Fibroblast of peridontal ligament (primary cell): ENCODE measurements around the gene CTBP2.
A peak's percentile ranks its signal among the peaks of the same experiment; 100 is the strongest.

Source experiments
- DNase-seq: peaks from one replicate; pipeline ENCODE4 v3.0.0-alpha.2; 2010; ENCODE audit errors: extremely low read depth

The CTBP2 gene

DNA sequence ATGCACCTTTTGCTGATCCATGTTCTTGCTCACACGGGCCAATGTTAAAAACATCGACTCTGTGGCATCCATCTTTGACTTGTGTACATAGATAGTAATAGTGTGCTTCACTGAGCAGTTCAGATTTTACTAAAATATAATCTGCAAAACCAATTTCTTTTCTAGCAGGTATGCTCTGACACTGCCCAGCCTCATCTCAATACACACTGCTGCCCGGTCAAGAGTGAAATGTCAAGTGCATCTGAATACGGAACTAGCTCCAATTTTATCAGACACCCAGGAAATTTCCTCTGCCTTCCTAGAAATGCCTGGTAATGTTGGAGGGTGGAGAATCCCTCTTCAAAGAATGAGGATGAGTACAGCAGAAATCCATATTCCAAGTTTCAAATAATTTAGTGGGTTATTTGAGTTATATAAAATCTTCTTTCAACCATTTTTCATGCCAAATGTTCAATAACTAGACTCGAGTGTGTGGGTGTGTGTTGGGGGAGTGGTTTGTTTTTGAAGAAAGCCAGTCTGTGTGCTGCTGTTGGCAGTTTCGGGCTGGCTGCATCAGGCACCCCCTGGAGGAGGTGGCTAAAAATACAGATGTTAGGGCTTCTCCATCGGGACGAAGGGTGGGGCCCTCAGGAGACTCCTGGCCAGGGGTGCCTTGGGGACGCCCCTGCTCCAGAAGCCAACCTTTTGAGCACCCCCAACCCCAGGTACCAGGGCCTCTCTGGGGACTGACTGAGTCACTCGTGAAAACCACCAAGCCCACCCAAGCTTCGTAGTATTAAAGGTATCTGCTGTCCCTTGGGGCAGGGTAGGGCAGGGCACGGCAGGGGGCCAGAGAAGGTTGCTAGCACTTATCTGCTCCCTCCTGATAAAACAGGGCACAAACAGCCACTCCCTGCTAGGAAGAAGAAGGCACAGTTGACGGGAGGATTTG, 15.4 kb downstream of the CTBP2 start:
- DNase-seq = peak; percentile 48

DNA sequence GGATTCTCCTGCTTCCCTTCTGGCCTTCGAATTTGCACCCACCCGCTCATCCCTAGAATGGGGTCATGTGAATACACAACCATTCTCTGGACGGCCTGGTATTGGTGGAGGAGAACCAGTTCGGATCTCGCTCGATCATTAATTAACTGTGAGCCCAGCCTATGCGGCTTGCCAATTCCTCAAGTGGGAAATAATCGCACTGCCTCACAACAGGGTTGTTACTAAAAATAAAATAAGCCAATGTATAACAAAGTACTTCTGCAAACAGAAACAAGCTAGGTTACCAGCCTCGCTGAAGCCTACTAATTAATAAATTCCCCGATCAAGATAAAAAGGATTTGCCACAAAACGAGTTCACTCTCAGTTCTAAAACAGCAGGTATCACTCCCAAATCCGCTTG, 16.2 kb downstream of the CTBP2 start:
- DNase-seq = no peak

DNA sequence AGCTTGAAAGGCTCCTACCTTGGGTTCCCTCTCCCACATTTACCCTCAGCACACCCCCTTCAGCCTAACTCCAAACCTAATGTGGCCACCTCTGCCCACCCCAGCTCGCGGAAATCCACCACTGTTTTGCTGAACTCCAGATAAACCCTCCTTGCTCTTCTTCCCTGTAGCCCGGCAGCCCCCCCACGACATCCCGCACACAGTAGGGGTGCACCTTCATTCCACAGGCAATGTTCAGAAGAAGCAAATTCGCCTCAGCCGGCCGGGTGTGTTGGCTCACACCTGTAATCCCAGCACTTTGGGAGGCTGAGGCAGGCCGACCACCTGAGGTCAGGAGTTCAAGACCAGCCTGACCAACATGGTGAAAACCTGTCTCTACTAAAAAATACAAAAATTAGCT, 17.4 kb downstream of the CTBP2 start:
- DNase-seq = no peak

DNA sequence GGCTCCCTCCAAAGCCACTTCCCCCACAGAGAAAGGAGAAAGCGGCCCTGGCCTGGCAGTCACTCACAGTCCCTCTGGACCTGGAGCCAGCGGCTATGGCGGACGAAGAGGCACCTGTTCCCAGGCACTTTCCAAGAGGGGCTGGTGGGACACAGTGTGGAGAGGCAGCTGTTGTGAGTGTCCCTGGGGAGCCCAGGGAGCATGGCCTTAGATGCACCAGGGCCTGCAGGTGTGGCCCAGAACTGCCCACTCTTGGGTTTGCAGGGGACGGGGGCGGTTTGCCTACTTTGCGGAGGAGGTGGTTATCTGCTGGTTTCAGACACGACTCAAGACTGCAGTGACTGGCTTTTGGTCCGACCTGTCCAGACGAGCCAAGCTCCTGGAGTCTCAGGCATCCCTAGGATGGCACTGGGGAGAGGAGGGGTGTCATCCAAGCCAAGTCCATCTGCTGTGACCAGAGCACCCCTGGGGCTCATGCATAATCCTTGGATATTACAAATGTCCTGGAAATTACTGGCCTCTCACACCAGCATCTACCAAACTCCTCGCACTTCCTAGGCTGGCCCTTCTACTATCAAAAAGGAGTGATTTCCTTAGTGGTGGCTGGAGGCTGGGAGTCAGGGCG, 18.4 kb downstream of the CTBP2 start:
- no peak for DNase-seq

DNA sequence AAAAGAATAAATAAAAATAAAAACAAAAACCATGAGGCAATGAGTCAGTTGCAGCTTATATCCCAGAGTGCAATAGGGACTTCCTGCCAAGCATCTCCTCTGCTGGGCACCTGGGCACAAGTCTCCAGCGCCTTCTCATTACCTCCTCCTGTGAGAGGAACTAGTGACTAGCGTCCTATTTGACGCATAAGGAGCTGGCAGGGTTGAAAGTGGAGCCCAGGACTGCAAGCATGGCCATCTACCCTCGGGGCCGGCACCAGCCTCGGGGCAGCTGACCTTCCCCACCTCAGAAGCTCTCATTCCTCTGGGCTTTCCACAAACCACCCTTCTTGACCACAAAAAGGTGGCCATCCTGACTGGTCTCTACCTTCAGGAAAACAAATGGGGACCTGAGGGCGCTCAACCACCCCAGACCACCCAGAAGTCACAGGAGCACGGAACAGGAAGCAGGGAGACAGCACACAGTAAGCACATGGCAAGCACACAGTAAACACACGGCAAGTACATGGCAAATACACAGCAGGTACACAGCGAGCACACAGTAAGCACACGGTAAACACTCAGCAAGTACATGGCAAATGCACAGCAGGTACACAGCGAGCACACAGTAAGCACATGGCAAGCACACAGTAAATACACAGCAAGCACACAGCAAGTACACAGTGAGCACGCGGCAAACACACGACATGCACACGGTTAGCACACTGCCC, 19.1 kb downstream of the CTBP2 start:
- no peak for DNase-seq

DNA sequence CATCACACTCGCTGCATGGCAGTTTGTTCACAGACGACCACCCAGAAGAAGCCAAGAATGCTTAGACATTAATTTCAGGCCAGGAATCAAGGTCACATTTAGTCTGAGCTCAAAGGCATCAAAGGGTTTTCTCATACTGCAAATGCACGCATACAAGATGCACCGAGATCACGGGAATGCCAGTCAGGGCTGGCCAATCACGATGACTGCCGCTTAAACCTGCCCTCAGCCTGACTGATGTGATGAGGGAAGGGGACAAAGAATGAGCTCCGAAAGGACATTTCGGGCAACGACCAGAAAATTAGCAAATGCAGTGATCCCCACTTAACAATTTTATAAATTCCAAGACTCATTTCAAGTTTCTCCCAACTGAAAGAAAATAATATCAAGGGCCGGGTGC, 20.2 kb downstream of the CTBP2 start:
- no peak for DNase-seq

DNA sequence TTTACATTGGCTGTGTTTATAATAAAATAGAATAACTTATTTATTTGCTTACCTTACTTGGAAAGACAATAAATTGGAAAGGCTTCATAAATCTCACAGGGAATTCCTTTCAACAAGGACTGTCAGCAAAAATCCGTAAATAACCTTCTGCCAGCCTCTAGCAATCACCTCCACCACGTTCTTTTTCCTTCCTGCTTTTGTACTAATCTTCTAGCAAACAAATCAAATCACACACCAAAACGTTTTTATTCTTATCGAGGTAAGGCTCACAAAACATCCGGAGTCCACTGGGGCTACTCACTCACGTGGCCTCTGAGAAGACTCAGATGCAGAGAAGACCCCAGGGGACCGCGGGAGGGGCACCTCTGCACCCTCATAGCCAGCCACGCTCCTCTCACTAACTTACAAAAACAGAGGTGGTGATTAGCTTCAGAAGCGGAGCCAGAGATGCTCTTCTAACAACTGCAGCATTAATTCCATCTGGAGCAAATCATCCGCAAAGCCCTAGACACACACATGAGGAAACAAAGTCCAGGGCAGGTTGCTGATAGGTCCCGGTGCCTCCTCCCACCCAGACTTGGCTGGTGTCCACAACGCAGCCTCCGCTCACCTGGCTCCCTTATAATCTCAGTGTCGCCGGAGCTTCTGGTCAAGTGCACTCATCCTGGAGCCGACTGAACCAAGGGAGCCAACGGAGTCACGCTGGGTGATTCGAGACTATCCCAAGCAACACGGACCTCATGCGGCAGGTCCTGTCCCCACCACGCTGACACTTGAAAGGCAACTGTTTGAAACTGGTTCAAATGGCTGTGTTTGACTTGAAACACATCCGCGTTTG, 22.5 kb downstream of the CTBP2 start:
- no peak for DNase-seq

DNA sequence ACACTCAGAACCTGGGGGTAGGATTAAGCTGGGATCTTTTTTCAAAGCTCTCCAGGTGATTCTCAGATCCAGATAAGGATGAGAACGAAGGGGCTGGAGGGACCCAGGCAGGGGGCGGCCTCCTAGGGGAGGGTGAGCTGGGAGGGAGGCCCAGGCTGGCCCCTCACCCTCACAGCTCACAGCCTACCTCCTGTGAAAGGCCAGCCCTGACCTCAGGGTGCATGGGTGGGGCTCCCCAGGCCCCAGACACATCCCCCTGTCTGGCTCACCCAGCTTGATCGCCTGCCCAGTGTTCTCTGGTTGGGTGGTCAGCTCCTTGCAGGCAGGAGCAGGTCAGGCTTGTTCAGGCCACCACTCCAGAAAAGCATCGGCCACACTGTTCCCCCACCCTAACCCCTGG, 24.3 kb downstream of the CTBP2 start:
- DNase-seq = no peak

DNA sequence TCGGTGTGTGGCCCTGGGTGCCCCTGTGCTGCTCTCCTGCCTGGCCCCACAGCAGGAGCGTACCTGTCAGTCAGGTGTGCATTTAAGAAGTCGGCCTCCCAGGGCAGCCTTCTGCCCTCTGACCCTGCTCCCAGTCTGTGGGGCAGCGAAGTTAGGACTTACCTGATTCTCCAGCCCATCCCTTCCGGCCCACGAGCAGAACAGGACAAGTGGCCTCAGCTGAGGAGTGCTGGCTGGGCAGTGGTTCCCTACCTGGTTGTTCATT, 24.7 kb downstream of the CTBP2 start:
- no peak for DNase-seq

DNA sequence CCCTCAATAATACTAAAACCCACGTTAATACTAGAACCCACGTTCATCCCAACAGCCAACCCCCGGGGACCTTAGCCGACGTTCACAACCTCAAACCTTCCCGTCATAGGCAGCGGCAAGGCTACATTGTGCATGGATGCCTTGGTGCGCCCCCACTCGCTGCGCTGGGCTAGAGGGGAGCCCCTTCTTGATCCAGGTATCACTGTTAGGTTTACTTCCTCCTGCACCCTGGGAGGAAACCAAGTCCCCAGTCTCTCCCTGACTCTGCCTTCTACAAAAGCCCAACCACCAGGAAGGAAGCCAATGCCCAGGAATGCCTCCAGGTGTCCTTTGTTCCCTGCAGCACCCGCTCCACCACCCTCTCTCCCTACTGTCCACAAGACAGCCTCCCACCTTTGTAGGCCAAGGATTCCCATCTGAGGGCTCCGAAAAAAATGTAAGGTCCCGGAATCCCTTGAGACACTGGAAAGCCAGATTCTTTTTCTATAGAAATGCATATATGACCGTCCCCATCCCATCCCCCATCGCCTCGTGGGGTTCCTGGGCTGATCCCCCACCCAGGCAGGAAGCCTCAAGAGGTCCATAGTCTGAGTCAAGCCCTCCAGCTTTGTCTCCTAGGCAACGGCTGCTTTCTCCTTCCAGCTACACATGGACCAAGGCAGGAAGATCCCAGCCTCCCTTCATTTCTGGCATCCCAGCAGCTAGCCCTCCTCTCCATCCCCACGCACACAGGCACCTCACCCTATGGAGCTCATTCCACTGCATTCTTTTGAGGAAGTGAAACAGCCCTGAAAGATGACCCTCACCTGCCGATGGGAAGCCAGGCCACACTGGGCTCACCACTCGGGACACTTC, 25.2 kb downstream of the CTBP2 start:
- no peak for DNase-seq

DNA sequence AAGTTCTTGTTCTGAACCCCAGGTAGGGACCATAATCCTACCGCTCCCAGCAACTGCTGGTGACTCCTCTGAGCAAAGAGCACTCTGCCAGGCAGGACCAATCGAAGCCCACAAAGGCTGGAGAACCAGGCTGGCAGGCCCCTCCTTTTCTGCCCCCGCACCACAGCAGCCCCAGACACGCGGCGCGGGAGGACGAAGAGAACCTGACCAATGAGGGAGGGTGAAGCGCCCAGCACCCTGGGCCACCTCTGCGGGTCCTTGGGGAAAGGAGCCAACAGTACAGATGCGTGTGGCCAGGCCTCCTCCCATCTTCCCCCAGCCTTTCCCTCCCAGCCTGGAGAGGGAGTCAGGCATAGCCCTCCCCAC, 25.9 kb downstream of the CTBP2 start:
- no peak for DNase-seq

DNA sequence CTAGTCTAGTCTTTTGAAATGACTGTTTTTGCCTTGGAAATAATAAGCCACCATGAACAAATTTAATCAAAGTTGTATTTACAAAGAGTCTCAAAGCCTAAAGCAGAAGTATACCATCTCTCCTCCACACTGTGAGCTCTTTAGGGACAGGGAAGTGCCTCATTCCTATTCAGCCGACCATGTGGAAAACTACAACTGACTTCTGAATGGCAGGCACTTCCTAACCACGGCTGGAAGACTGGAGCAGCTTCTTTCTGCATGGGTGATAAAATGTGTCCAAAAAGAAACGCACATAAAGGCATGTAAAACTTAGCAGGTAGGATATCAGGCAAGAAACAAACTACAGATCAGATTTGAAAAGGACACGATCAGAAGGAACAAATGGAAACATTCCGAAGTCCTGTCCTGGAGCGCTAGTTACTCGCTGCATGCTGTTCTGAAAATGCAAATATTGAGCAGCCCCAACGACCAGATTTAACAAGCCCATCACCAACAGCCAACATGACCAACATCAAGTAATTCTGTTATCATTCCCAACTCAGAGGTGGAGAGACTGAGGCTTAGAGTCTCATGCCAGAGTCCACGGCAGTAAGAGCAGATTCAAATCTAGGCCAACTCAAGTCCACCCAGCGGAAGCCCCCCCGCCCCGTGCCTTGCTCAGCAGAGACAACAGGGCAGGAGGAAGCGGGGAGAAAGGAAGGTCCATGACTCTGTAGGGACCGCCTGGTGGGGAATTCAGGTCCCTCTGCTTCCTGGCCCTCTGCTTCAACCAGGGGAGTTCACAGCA, 26.5 kb downstream of the CTBP2 start:
- no peak for DNase-seq

DNA sequence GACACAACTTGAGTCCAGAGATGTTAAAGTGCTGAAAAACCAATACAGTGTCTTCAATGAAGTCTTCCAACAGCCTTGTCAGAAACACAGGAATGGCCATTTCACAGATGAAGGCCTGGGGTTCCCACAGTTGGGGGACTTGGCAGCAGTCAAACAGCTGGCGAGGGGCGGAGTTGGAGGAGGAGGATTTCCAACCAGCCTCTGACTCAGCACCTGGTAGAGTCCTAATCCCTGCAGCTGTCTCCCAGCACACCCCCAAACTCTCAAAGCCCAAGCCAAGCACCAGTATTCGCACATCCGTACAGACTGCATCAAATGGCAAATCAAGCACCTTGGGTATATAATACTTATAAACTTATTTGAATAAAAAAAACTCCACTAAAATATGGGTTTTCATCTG, 28.0 kb downstream of the CTBP2 start:
- no peak for DNase-seq

DNA sequence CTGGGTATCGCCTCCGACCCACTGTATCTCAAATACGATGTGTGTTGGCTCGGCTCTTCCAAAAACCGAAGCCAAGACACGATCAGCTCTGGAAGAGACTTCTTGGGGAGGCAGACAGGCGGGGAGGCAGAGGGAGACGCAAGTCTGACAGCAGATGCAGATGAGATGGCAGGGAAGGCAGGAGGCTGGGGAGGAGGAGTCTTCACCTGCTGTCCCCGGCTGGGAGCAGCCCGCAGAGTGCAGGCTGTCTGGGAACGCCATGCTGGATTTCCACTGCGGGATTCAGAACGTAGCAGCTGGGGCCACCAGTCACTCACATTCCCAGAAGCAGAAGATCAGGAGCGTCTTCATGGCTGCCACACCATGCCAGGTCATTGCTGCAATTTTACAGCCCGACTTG, 29.4 kb downstream of the CTBP2 start:
- no peak for DNase-seq

DNA sequence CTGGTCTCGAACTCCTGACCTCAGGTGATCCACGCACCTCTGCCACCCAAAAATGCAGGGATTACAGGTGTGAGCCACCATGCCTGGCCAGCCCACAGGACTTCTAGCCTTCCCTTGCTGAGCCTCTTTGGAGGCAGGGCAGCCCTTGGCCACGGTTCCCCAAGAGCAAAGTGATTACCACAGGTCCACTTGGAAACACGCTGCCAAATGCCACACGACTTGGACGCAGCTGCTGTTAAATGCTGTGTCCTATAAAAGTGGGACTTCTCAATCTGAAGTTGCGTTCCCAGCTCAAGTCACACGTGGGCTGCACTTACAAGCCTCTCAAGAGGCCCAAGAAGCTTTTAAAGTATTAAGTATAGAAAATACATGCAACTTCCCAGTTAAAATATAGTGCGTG, 30.1 kb downstream of the CTBP2 start:
- no peak for DNase-seq

DNA sequence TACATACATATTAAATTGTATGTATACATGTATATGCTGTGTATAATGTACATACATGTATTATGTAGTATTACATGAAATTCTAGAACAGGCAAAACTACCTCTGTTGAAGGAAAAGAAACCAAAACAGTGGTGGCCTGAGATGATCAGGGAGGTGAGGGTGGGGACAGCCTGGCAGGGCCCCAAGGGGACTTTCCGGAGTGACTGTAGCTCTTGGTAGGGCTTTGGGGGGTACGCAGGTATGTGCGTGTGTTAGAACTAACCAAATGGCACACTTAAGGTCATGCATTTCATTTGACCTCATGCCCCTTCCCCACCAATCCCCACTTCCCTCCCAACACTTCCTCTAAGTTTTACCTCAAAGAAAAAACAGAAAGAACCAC, 31.3 kb downstream of the CTBP2 start:
- no peak for DNase-seq

DNA sequence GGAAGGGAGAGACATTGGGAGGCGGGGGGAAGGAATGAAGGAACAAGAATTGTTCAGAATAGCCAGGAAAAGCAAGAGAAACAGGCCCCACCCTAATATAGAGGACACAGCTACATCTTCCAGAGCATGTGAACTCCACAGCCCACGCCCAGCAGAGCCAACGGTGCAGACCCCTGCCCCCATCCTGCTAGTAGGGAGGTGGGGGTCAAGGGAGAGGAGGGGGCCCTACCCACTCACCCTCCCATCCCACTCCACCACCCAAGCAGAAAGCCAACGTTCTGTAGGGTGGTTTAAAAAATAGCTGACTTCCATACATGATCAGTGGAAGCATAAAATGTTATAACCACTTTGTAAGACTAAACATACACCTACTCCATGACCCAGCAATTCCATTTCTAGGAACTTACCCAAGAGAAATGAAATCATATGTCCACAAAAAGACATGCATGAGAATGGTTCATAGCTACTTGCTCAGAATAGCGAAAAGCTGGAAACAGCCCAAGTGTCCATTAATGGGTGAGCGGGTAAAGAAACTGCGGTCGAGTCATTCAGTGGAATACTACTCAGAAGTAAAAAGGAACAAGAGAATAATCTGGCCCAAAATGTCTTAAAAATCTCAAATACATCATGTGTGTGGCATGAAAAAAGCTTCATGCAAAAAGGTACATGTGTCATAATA, 31.8 kb downstream of the CTBP2 start:
- DNase-seq = no peak

DNA sequence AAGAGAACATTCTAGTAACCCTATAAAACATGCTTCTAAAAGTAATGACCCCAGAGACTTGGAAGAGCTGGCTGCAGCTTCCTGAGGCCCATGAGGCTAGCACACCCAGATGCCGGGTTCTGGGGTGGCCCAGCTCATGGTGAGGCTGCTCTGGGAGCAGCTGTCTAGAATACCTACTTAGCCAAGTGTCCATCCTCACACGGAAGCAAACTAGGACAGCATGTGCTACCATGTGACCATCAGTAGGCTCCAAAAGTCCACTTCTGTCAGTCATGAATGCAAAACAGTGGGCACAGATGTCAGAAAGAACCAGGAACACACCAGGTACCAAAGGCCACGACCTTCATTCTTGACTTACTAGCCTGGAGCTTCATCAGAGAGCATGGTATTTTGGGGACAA, 32.4 kb downstream of the CTBP2 start:
- no peak for DNase-seq

DNA sequence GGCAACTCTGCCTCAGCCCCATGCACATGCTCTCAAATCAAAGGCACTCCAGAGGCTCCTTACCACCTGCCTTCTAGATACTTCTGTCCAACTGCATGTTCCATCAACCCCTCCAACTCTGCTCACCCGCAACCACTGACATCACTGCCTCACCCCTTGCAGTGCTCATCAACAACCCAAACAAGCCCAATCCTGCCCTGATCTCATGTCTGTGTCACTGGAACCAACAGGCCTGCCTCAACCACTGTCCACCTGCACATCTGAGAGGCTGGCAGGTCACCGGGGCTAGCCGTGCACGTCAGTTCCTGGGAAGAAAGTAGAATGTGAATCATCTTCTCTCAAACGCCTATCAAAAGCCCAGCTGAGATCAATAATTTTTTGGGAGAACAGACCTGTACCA, 33.3 kb downstream of the CTBP2 start:
- DNase-seq = no peak
